ENCODE data around the gene OPCML.

- TF ChIP-seq, protein P1, sequence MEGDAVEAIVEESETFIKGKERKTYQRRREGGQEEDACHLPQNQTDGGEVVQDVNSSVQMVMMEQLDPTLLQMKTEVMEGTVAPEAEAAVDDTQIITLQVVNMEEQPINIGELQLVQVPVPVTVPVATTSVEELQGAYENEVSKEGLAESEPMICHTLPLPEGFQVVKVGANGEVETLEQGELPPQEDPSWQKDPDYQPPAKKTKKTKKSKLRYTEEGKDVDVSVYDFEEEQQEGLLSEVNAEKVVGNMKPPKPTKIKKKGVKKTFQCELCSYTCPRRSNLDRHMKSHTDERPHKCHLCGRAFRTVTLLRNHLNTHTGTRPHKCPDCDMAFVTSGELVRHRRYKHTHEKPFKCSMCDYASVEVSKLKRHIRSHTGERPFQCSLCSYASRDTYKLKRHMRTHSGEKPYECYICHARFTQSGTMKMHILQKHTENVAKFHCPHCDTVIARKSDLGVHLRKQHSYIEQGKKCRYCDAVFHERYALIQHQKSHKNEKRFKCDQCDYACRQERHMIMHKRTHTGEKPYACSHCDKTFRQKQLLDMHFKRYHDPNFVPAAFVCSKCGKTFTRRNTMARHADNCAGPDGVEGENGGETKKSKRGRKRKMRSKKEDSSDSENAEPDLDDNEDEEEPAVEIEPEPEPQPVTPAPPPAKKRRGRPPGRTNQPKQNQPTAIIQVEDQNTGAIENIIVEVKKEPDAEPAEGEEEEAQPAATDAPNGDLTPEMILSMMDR (IDR thresholded peaks at IDR 0.05): no peak
- TF ChIP-seq POLR2AphosphoS5 (IDR thresholded peaks at IDR 0.05): no peak
Observed at GRCh38 chr11:133207995-133208394, 324.3 kb downstream of the OPCML start.

All from prostate gland (tissue), 2 donors.